ENCODE results near the gene PARG.
"Not testable (repeated sequence)": the region's sequence is repeated elsewhere in the genome, so short reads cannot be mapped to it uniquely, and the experiment has no call there.

DNA sequence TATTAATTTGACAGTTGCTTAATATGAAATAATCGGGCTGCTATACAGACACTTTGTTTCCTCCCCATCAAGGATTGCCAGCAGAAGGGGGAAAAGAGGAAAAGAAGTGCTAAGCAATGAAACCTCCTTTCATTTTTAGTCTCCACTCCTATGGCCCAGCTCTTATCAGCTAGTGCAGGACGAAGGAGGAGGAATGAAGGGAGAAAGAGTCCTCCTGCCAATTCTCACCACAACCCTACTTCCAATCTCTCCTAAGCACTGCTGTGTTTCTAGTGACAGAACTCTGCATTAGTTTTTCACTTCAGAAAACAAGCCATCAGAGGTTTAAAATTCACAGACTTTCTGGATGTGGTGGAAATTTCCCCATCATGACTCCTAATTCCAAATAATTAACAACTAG lies 41.8 kb downstream of the PARG start:
- not testable (repeated sequence) for TF ChIP-seq POLR2AphosphoS5, GABPA (IDR thresholded peaks at IDR 0.05; ENCODE audit: low read depth)
- TF ChIP-seq, protein P1, sequence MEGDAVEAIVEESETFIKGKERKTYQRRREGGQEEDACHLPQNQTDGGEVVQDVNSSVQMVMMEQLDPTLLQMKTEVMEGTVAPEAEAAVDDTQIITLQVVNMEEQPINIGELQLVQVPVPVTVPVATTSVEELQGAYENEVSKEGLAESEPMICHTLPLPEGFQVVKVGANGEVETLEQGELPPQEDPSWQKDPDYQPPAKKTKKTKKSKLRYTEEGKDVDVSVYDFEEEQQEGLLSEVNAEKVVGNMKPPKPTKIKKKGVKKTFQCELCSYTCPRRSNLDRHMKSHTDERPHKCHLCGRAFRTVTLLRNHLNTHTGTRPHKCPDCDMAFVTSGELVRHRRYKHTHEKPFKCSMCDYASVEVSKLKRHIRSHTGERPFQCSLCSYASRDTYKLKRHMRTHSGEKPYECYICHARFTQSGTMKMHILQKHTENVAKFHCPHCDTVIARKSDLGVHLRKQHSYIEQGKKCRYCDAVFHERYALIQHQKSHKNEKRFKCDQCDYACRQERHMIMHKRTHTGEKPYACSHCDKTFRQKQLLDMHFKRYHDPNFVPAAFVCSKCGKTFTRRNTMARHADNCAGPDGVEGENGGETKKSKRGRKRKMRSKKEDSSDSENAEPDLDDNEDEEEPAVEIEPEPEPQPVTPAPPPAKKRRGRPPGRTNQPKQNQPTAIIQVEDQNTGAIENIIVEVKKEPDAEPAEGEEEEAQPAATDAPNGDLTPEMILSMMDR (IDR thresholded peaks at IDR 0.05; ENCODE audit: insufficient read depth, low read length), result not testable (repeated sequence)
- TF ChIP-seq, protein P2, sequence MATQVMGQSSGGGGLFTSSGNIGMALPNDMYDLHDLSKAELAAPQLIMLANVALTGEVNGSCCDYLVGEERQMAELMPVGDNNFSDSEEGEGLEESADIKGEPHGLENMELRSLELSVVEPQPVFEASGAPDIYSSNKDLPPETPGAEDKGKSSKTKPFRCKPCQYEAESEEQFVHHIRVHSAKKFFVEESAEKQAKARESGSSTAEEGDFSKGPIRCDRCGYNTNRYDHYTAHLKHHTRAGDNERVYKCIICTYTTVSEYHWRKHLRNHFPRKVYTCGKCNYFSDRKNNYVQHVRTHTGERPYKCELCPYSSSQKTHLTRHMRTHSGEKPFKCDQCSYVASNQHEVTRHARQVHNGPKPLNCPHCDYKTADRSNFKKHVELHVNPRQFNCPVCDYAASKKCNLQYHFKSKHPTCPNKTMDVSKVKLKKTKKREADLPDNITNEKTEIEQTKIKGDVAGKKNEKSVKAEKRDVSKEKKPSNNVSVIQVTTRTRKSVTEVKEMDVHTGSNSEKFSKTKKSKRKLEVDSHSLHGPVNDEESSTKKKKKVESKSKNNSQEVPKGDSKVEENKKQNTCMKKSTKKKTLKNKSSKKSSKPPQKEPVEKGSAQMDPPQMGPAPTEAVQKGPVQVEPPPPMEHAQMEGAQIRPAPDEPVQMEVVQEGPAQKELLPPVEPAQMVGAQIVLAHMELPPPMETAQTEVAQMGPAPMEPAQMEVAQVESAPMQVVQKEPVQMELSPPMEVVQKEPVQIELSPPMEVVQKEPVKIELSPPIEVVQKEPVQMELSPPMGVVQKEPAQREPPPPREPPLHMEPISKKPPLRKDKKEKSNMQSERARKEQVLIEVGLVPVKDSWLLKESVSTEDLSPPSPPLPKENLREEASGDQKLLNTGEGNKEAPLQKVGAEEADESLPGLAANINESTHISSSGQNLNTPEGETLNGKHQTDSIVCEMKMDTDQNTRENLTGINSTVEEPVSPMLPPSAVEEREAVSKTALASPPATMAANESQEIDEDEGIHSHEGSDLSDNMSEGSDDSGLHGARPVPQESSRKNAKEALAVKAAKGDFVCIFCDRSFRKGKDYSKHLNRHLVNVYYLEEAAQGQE (IDR thresholded peaks at IDR 0.05; ENCODE audit: insufficient replicate concordance, low read depth), result not testable (repeated sequence)

Measured in HL-60 (cell line).